Inflammatory macrophage (primary cell): Measurements from ENCODE around the gene GAK.

Experiments used
- DNase-seq, 2 donors: peaks; one replicate each; pipeline ENCODE4 v3.0.0-alpha.2; 2020 to 2022

The GAK gene

DNA sequence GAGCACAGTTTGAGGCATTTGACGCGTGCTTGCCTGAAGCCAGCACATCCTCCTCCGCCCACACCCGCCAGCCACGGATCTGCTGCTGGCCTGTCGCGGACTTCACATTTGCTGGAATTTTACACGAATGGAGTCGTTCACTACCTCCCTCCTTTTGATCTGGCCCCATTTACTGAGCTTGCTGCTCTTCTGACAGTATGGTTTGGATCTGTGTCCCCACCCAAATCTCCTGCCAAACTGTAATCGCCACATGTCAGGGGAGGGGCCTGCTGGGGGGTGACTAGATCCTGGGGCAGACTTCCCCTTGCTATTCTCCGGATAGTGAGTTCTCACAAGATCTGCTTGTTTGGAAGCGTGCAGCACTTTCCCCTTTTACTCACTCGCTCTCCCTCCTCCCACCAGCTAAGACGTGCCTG, 86.3 kb downstream of the GAK start:
- no peak for DNase-seq

- no peak for DNase-seq
Measured at GRCh38 chr4:845233-845835, 86.8 kb downstream of the GAK start.

- DNase-seq, result no peak
Measured at GRCh38 chr4:844752-845232, 87.3 kb downstream of the GAK start.

DNA sequence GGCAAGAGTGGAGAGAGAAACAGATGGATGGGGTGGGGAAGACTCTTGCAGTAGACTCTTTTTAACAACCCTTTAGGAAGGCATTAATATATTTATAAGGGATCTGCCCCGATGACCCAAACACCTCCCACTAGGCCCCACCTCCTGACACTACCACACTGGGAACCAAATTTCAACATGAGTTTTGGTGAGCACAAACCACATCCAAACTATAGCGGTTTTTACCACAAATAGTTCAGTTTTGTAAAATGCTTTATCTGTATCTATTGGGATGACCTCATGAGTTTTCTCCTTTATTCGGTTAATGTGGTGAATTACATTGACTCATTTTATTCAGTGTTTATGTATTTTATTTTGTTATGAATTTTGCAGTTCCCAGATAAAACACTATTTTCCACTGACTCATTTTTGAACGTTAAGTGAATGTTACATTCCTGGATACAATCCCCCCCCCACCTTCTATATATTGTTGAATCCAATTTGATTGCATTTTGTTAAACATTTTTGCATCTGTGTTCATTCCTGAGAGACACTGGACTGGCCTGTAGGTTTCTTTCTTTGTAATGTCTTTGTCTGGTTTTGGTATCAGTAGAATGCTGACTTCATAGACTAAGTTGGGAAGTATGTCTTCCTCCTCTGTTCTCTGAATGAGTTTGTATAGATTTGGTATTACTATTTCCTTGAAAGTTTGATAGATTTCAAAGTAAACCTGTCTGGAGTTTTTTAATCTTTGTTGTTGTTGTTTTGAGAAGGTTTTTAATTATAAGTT, 92.3 kb downstream of the GAK start:
- no peak for DNase-seq

DNA sequence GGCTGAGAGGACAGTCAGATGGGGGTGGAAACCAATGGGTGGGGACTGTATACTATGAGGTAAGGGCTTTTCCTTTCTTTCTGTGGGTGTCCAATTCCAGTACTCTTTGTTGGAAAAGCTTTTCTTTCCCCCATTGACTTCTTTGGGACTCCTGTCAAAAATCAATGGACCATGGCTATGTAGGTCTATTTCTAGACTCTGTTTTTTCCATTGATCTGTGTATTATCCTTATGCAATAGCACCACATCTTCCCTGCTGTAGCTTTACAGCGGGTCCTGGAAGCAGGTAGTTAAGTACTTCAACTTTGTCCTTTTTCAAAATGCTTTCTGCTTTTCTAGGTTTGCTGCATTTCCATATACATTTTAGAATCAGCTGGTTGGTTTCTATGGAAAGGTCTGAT, 94.3 kb downstream of the GAK start:
- DNase-seq, result no peak

DNA sequence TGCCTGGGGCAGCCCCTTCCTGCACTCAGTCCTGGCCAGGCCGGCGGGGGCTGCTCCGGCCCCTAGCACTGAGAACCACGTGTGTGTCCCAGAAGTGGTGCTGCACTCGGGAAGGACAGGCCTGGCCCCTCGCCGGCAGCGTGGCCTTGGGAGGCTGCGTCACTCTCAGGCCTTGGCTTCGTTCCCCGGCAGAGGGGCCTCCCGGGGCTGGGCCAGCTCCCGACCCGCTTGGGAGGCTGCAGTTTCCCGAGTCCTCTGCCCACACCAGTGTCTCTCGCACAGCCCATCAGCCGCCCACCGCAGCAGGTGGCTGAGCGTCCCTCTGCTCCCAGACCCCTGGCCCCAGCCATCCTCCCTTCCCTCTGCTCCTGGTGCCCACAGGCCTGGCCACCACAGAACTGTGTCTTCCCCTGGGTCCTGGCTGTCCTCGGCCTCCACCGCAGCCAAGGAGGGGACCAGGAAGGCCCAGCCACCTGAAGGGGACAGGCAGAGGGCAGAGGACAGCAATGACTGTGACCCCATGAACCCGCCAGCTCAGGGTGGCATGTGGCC, 95.3 kb downstream of the GAK start:
- no peak for DNase-seq

DNA sequence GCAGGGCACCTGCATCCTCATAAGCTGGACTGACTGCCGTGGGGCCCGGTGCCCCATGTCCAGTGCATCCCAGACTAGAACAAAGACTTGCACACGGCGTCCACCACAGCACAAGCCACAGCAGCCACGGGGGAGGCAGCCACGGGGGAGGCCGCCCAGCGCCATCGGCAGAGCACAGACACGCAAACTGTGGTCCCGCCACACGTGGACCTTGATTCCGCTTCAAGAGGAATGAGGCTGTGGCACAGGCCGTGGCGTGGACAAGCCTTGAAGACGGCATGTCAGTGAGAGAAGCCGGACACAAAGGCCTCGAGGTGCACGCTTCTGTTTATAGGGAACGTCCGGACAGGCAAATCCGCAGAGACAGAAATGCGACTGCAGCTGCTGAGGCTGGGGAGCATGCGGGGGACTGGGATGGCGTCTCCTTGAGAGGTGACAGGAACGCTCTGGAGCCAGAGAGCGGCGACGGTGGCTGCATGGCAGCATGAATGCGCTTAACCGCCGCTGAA, 96.1 kb downstream of the GAK start:
- DNase-seq, result no peak

DNA sequence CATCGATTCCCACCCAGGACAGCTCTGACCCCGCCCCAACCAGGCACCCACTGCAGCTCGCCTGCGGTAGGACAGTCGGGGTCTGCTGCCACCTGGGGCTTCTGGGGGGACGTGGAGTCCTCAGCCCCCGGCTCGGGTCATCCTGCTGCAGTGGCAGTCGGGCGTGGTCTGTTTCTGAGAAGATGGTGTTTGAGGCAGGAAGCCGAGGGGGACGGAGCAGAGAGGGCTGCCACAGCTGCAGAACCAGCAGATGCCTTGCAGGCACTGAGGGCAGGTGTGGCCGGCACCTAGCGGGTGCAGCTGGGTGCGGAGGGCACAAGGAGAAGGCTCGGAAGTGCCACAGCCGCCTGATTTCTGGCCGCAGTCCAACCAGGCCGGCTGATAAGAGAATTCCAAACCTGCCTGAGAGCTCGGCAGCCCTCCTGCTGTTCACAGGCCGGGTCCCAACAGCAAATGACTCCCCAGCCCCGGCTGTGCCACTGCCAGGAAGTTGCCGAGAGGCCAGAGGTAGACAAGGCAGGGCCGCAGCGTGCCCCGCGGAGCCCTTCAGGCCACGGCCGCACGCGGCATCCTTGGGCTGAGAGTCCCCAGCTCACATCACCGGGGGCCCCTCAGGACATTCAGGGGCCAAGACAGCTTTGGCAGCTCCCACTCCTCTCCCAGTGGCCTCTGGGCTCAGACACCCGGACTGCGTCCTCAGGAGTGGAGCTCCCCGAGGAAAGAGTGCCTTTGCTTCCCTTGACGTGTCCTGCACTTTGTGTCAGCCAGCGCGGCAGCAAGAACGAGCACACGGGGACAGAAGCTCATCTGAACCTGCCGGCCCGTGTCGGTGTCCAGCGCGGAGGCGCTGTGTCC, 96.7 kb downstream of the GAK start:
- DNase-seq, result no peak

GRCh38 chr4:834368-835147, 97.6 kb downstream of the GAK start:
- no peak for DNase-seq

DNA sequence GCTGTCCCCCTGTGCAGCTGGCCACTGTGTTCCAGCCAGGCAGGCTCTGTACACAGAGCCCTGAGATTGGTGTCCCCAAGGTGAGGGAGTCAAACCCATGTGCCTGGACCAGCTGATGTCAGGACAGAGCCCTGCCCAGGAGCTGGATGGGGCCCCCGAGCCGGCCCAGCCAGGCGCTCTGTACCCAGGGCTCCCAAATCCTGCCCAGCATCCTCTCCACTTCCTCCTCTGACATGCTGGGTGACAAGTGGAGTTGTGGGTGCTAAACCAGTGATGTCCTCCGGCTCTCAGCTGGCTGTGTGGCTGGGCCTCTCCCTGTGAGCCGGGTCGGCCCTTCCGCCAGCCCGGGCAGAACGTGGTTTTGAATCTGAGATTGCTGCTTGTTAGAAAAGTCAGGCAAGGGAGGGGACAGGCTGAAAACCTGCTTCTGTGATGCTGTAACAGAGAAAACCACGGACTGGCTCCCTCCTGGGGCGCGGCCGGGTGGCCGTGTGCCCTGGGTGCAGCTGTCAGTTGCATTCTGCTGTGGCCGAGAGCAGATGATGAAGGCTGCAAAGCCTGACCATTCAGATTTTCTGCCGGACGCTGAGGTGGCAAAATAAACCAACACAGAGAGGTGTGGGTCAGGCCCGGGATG, 98.3 kb downstream of the GAK start:
- no peak for DNase-seq

- DNase-seq, result peak in 1 of 2 donors; percentile 14
Measured at GRCh38 chr4:833156-833555, 99.0 kb downstream of the GAK start.

- no peak for DNase-seq
Measured at GRCh38 chr4:832536-832935, 99.6 kb downstream of the GAK start.

GRCh38 chr4:832108-832507, 100.0 kb downstream of the GAK start:
- no peak for DNase-seq

DNA sequence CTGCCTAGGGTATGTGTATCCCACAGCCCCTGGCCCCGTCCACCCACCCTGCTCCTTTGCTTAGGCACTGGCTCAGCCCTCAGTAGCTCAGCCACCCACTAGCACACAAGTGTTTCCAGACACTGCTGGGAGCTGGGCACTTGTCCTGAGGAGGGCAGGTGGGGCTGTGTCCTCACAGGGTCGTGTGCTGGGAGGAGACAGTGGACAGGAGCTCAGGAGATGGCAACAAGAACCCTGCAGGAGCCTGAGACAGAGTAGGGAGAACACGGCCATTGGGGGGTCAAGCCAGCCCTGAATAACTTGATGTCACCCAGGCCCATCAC, 100.7 kb downstream of the GAK start:
- DNase-seq, result no peak

DNA sequence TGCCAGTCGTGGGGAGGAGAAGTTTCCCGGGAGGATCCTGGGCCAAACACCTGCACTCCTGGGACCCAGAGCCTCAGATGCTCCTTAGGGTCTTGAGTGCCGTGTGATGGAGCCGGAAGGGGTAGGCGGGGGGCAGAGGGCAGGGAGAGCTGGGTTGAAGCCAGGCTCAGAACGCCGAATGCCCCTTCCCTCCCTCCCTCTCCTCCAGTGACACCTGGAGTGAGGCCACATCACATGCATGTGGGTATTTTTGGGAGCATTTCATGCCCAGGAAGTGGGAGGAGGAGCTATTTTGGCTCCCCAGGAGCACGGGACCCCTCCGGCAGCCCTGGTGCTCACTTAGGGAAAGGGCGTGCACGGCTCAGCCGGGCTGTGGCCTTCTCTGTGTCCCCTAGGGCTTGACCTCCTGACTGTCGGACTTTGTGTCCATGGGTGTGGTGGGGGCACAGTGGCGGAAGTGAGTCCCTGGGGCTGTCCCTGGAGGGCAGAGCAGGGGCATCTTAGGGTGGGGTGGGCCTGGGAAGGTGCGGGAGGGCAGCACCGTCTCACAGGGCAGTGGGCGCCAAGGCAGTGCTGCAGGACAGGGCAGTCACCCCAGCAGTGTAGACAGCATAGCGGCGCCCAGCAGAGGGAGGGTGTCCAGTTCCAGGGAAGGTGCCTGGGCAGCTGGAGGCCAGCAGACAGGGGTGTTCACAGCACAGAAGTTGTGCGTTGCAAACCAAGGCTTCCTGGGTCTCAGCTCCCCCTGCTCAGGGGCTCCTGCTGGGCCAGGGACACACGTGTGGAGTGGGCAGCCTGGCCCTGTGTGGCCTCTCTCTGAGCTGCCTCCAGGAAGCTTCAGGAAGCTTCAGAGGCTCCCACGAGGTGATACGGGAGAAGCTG, 101.3 kb downstream of the GAK start:
- no peak for DNase-seq

GRCh38 chr4:829761-830600, 102.1 kb downstream of the GAK start:
- DNase-seq, result no peak

DNA sequence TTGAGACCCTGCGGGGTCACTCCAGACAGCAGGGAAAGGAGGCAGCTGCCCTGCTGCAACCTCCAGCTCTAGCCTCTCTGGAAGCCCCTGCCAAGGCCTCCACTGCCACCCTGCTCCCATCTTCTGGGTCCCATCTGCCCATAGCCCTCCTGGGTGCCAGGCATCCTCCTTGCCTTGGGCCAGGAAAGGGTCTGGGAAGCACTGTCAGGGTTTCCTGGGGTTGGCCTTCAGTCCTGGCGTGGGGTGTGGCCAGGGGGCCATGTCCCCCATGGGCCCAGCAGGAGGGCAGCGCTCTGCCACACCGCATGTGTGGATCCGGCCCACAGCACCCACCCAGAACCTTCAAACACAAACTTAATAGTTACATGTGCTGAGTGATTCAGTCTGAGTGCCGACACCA, 102.8 kb downstream of the GAK start:
- no peak for DNase-seq

DNA sequence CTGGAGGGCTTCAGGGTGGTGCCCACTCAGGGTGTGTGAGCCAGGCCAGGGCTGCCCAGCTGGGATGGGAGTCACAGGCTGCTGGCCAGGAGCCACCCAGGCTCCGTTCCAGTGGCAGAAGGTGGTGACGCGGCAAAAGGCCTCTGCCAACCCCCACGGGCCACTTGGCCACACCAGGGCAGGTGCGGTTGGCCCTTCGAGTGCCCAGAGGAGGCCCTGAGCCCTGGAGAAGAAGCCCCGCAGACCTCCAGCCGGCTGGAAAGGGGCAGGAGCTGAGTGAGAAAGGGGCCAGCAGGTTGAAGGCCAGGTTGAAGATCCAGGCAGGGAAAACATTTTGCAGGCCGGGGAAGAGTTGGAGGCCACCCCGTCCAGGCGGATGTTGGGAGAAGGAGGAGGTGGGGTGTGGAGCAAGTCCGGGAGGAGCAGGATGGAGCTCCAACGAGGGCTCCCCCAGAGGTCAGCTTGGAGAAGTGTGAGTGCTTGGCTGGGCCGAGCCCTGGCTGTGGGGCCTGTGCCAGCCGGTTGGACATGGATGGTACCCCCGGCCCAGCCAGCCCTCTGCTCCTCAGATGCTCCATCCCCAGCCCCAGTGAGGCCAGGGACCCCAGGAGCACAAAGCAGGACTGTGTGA, 103.4 kb downstream of the GAK start:
- DNase-seq, result no peak
